Type B pancreatic cell (in vitro differentiated cells): ENCODE data around the gene GRID2. TPM values are rescaled to one million over a fixed set of nuclear protein-coding genes. Genes with fewer than 3 reads are reported as not detected.
A peak's percentile ranks its signal among the peaks of the same experiment; 100 is the strongest.

Experiments
- DNase-seq: peaks from one replicate; pipeline ENCODE4 v3.0.0; 2021; ENCODE audit warnings: mixed read lengths; ENCODE audit not compliant: unreplicated experiment; ENCODE audit errors: extremely low spot score
- H3K27ac Mint-ChIP-seq: 2 replicates; pipeline ENCODE4 v1.8.0; 2021; ENCODE audit warnings: mild to moderate bottlenecking, mixed read lengths
- H3K27me3 Mint-ChIP-seq: 2 replicates; pipeline ENCODE4 v1.8.0; 2021; ENCODE audit warnings: mixed read lengths
- H3K36me3 Mint-ChIP-seq: 2 replicates; pipeline ENCODE4 v1.8.0; 2021; ENCODE audit warnings: mixed read lengths
- H3K4me1 Mint-ChIP-seq: one replicate; pipeline ENCODE4 v1.8.0; 2021; ENCODE audit warnings: mixed read lengths; ENCODE audit not compliant: unreplicated experiment
- H3K4me3 Mint-ChIP-seq: 2 replicates; pipeline ENCODE4 v1.8.0; 2021; ENCODE audit warnings: mild to moderate bottlenecking, mixed read lengths
- H3K9me3 Mint-ChIP-seq: 2 replicates; pipeline ENCODE4 v1.8.0; 2021; ENCODE audit warnings: mixed read lengths
- total RNA-seq: library from RNA; stranded (reverse); gene quantifications from 2 replicates; pipeline ENCODE4 v1.2.1, GENCODE V29; 2021; ENCODE audit warnings: low replicate concordance
- TF ChIP-seq, protein P1 (sequence below): fragments of 200-600 bp; sonication (generic); conservative IDR thresholded peaks from 2 replicates; pipeline ENCODE4 v1.5.0; 2021; ENCODE audit warnings: antibody characterized with exemption, mild to moderate bottlenecking

Gene GRID2
- total RNA-seq, 1 donor from 2014 or later: 1.7 TPM

DNA sequence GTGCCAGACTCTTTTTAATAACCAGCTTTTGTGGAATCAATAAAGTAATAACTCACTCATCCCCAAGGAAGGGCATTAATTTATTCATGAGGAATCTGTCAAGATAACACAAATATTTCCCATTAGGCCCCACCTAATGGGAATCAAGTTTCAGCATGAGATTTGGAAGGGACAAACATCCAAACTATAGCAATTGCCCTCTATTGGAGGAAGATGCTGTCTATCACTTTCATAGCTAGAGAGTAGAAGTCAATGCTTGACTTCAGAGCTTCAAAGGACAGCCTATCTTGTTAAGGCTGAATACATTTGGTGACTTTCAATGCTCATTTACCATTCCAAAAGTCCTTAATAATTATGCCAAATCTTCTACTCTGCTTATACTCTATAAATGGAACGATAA lies 1439.9 kb downstream of the GRID2 start:
- peaks cover 18% of the 10 kb centered on the region for H3K4me1 Mint-ChIP-seq
- TF ChIP-seq, protein P1, sequence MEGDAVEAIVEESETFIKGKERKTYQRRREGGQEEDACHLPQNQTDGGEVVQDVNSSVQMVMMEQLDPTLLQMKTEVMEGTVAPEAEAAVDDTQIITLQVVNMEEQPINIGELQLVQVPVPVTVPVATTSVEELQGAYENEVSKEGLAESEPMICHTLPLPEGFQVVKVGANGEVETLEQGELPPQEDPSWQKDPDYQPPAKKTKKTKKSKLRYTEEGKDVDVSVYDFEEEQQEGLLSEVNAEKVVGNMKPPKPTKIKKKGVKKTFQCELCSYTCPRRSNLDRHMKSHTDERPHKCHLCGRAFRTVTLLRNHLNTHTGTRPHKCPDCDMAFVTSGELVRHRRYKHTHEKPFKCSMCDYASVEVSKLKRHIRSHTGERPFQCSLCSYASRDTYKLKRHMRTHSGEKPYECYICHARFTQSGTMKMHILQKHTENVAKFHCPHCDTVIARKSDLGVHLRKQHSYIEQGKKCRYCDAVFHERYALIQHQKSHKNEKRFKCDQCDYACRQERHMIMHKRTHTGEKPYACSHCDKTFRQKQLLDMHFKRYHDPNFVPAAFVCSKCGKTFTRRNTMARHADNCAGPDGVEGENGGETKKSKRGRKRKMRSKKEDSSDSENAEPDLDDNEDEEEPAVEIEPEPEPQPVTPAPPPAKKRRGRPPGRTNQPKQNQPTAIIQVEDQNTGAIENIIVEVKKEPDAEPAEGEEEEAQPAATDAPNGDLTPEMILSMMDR: no peak
- no peak overlapping the region for H3K27ac Mint-ChIP-seq
- H3K27me3 Mint-ChIP-seq: no peaks in the 10 kb centered on the region
- no peak for DNase-seq
- no peaks in the 10 kb centered on the region for H3K9me3 Mint-ChIP-seq
- H3K36me3 Mint-ChIP-seq: no peaks in the 10 kb centered on the region
- no peak overlapping the region for H3K4me3 Mint-ChIP-seq

DNA sequence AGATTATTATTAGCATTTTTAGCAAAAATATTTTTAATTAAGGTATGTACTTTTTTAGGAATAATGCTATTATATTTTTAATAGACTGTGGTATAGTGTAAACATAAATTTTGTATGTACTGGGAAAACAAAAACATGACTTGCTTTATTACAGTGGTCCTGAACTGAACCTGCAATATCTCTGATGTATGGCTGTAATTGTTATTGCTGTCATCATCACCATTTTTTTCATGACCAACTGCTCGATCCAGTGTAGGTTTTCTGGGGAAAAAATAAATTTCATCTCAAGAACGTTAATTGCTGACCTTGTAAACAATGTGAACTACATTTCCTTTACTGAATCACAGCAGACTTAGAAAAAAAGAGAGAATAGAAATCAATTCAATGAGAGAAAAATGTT lies 1441.2 kb downstream of the GRID2 start:
- Mint-ChIP-seq H3K4me1 (peaks cover 30% of the 10 kb centered on the region), H3K9me3 (no peaks in the 10 kb centered on the region), H3K36me3 (no peaks in the 10 kb centered on the region), H3K4me3 (no peak overlapping the region), H3K27ac (no peak overlapping the region), H3K27me3 (no peaks in the 10 kb centered on the region)
- TF ChIP-seq, protein P1: no peak
- DNase-seq: no peak

DNA sequence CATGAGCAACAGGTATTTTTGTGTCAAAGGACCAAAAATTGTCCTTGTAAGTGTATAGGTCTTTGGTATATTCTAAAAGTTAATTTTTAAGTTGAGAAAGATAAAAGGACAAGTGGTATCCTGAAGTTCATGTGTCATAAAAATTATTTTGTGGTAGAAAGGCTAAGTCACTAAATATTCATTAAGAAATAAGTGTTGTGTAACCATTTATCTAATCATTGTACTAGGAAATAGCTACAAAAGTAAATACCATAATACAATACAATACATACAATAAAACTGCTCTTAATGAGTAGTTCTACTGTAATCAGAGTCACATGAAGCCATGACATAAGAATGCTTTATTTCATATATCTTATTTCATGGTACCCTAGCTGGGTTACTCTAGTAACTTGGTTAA lies 1442.3 kb downstream of the GRID2 start:
- Mint-ChIP-seq H3K9me3 (no peaks in the 10 kb centered on the region), H3K27me3 (no peaks in the 10 kb centered on the region), H3K27ac (no peak overlapping the region), H3K4me3 (no peak overlapping the region), H3K36me3 (no peaks in the 10 kb centered on the region), H3K4me1 (peaks cover 30% of the 10 kb centered on the region)
- no peak for DNase-seq
- TF ChIP-seq, protein P1: no peak

DNA sequence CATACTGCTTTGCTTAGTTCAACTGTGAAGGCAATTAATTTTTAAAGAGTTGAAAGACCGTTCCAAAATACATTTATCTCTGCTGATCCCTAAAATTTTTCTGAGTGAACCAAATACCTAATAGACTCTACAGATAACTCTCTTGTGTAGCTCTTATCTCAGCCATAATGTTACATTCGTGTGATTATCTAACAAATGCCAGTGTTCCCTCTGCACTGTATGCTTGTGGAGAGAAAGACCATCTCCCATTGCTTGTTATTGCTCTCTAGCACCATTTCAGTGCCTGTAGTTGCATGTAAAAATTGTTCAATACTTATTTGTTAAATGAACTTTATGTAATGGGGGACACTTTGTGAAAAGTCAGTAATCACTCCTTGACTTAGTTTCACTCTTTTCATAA lies 1443.5 kb downstream of the GRID2 start:
- H3K4me3 Mint-ChIP-seq: no peak overlapping the region
- no peaks in the 10 kb centered on the region for H3K27me3 Mint-ChIP-seq
- no peak for DNase-seq
- H3K36me3 Mint-ChIP-seq: no peaks in the 10 kb centered on the region
- peaks cover 30% of the 10 kb centered on the region for H3K4me1 Mint-ChIP-seq
- no peak overlapping the region for H3K27ac Mint-ChIP-seq
- H3K9me3 Mint-ChIP-seq: no peaks in the 10 kb centered on the region
- TF ChIP-seq, protein P1: no peak

DNA sequence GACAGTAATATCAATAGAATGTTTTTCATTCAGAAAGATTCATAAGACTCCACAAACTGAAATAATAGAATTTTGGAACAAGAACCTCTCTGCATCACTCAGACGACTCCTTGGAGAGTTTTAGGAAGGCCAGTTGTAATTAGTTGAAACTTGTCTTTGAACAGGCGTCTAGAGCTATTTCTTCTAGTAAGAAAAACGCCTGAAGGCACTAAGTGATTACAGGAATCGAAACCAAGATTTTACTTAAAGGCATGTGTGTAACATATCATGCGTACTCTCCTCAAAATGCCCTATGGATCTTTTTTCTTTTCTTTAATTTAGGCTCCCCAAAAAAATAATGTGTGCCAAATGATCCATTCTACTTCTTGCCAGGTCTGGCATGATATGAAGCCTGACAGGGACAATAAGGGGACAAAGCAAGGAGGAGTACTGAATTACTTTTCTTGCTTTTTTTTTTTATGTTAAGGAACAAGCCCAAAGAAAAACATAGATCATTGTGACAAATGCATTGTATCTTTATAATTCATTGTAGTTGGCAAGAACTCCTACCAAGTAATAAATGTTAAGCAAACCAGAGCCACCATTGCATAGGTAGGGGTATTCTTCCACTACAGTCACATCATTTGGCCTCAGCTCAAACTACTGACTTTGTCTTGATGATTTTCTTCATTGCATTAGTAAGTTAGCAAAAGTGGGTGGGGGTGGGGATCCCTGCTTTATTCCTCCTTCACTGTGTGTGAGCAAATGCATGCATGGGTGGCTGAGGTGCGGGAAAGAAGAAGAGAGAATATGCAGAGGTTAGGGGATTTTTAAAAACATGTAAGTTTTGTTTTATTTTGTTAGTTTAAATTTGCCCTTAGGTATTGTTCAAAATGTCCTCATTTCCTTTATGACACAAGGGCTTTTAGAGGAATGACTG lies 1444.9 kb downstream of the GRID2 start:
- H3K4me1 Mint-ChIP-seq: peaks cover 30% of the 10 kb centered on the region
- H3K4me3 Mint-ChIP-seq: peak overlapping the region; percentile 3
- no peak for DNase-seq
- H3K27ac Mint-ChIP-seq: peak overlapping the region; percentile 27
- H3K27me3 Mint-ChIP-seq: no peaks in the 10 kb centered on the region
- H3K9me3 Mint-ChIP-seq: no peaks in the 10 kb centered on the region
- no peaks in the 10 kb centered on the region for H3K36me3 Mint-ChIP-seq
- TF ChIP-seq, protein P1: no peak
